GM10266 (cell line): ENCODE measurements around the gene BTD.

Experiments used
- DNase-seq: peaks from one replicate; pipeline ENCODE4 v3.0.0; 2012; ENCODE audit errors: extremely low spot score
- TF ChIP-seq, protein P1 (sequence below): IDR thresholded peaks from 2 replicates; pipeline ENCODE4 v1.5.1; 2012; ENCODE audit warnings: mild to moderate bottlenecking, low read depth; ENCODE audit not compliant: control insufficient read depth, insufficient read depth; ENCODE audit errors: missing control alignments

BTD gene

DNA sequence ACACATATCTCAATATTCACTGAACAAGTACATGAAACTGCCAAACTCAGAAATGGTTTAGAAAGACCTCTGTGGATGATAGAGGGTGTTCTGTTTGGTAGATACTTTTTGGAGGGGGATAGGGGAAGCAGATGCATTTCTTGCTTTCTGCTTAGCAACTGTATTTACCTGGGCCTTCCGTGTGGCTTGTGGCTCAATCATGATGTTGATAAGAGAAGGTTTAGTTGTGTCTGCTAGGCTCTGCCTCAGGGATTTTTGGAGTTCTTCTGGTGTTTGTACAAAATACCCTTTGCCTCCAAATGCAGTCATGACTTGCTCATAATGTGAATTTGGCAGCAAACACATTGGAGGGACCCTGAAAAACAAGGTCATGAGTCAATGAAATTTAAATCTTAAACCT, 38.4 kb upstream of the BTD start:
- DNase-seq = no peak
- TF ChIP-seq, protein P1, sequence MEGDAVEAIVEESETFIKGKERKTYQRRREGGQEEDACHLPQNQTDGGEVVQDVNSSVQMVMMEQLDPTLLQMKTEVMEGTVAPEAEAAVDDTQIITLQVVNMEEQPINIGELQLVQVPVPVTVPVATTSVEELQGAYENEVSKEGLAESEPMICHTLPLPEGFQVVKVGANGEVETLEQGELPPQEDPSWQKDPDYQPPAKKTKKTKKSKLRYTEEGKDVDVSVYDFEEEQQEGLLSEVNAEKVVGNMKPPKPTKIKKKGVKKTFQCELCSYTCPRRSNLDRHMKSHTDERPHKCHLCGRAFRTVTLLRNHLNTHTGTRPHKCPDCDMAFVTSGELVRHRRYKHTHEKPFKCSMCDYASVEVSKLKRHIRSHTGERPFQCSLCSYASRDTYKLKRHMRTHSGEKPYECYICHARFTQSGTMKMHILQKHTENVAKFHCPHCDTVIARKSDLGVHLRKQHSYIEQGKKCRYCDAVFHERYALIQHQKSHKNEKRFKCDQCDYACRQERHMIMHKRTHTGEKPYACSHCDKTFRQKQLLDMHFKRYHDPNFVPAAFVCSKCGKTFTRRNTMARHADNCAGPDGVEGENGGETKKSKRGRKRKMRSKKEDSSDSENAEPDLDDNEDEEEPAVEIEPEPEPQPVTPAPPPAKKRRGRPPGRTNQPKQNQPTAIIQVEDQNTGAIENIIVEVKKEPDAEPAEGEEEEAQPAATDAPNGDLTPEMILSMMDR = no peak

DNA sequence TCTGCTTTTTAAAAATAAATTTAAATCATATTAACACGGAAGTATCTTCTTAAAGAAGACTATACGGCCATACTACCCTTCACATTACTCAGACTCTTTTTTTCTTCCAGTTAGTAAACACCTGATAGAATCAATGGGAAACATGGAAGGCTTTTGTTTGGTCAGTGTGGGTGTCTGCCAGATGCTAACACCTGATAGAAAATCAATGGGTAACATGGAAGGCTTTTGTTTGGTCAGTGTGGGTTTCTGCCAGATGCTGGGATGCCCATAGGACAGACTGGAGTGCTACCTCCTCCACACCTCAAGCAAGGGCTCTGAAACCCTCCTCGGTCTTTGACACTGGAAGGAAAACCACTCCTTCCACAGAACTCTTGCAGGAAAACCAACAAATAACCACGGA, 29.4 kb upstream of the BTD start:
- no peak for DNase-seq
- TF ChIP-seq, protein P1 = no peak

DNA sequence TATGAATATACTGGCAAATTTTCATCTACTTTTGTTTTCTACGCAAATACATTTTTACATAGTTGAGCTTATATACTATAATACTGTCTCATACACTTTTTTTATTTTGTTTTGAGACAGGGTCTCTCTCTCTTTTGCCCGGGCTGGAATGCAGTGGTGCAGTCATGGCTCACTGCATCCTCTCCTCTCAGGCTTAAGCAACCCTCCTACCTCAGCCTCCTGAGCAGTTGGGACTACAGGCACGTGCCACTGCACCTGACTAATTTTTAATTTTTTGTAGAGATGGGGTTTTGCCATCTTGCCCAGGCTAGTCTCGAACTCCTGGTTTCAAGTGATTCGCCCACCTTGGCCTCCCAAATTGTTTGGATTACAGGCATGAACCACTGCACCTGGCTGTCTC, 26.1 kb upstream of the BTD start:
- TF ChIP-seq, protein P1 = no peak

DNA sequence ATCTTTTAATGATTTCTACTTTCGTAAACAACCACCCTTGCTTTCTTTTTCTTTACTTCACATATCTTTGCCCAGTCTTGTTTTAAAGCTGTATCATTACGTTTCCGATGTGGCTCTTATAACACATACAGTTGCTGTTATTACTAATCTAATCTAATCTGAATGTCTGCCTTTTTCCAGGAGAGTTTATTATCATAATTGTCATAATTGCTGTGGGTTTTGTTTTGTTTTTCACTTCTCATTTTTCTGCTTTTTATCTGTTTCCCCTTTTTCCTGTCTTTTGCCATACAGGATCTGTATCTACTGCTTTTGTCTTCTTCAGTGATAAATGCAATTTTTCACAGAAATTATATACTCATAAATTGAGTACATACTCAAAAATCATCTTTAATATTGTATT, 25.1 kb upstream of the BTD start:
- DNase-seq = no peak
- TF ChIP-seq, protein P1 = no peak

More for the DNA sequence above, 26.1 kb upstream of the BTD start:
- no peak for DNase-seq

DNA sequence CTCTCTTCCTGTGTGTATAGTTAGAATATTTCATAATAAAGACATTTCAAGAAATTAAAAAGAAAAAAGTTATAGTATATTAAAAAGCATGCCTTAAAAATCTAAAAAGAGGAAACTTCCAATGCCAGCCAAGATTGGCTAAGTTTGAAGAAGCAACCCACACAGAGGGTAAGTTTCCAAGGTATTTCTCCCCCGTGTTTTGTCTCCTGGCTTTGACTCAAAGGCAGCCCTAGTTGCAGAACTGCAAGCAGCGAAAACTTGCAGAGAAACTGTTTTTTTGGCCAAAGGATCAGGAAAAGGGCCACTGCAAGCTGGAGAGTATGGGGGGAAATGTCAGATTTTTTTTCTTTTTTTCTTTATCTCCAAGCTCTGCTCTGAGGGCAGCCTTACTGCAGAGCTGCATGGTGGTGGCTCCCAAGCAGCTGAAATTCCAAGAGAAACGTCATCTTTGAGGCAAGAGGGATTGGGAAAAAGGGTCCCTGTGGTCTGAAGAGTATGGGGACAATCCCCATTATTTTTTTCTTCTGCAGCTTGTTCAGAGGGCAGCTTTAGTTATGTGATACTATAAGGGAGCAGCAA, 23.2 kb upstream of the BTD start:
- TF ChIP-seq, protein P1 = no peak

DNA sequence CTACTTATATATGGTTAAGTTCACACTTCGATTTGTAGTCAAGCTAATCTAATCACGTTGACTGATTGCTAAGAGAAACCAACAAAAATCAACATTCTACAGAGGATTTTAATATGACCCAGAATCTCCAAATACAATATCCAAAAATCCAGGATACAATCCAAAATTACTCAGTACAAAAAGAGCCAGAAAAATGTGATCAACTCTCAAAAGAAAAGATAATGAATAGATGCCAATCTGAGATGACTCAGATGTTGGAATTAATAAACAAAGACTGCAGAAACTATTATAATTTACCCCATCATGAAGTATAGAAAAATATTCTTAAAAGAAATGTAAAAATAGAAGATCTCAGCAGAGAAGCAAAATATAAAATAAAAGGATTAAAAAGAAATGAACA, 22.5 kb upstream of the BTD start:
- no peak for DNase-seq
- TF ChIP-seq, protein P1 = no peak

More for the DNA sequence above, 23.2 kb upstream of the BTD start:
- no peak for DNase-seq

DNA sequence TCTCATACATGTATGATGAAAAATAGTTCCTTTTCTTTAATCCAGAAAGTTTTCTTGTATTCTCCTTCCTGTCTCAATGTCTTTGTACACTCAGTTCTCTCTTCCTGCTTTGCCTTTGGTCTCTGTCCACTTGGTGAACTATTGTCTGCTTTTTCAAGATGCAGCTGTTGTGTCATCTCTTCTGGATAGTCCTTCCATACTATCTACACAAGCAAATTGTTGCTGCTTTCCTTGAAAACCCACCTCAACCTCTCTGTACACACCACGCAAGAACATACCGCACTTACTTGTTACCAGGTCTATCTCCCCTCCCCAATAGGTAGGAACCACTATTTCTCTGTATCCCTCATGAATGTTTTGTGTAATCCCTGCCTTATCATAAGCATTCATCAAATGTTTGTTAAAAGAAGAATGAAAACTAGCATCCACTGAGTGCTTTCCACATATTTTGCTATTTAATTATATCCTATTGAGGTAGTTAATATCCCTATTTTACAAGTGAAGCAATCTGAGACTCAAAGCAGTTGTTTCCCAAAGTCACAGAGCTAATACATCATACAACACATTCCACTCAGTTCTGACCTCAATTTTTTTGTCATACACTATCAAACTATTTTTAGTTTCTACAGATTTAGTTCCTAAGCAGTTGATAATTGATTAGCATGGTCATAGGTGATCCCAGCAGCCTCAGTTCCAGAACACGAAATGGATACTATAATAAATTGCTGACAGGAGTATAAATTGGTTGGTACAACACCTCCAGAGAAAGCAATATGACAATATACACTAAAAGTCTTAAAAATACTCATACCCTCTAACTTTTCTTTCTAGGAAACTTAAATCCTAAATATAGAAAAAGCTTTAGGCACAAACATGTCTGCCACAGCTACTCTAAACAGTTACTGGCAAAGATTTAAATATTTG, 19.8 kb upstream of the BTD start:
- no peak for DNase-seq
- TF ChIP-seq, protein P1 = no peak
